Amniotic epithelial cell (primary cell): ENCODE measurements around the gene SCP2.

Experiments used
- DNase-seq: peaks from one replicate; pipeline ENCODE4 v3.0.0-alpha.2; 2010; ENCODE audit warnings: low read depth

SCP2 gene

GRCh38 chr1:53068314-53069099, 141.4 kb downstream of the SCP2 start:
- DNase-seq, result no peak

- no peak for DNase-seq
Measured at GRCh38 chr1:53069265-53069662, 142.2 kb downstream of the SCP2 start.

- DNase-seq, result no peak
Measured at GRCh38 chr1:53069663-53070327, 142.7 kb downstream of the SCP2 start.

GRCh38 chr1:53070621-53071020, 143.5 kb downstream of the SCP2 start:
- DNase-seq, result no peak

GRCh38 chr1:53071167-53071865, 144.2 kb downstream of the SCP2 start:
- no peak for DNase-seq

GRCh38 chr1:53071915-53072314, 144.8 kb downstream of the SCP2 start:
- no peak for DNase-seq

GRCh38 chr1:53073287-53073686, 146.2 kb downstream of the SCP2 start:
- DNase-seq, result no peak

- no peak for DNase-seq
Measured at GRCh38 chr1:53073868-53074311, 146.8 kb downstream of the SCP2 start.

- DNase-seq, result no peak
Measured at GRCh38 chr1:53074313-53075154, 147.5 kb downstream of the SCP2 start.

- DNase-seq, result no peak
Measured at GRCh38 chr1:53075206-53075605, 148.1 kb downstream of the SCP2 start.

- no peak for DNase-seq
Measured at GRCh38 chr1:53075761-53076163, 148.7 kb downstream of the SCP2 start.

- no peak for DNase-seq
Measured at GRCh38 chr1:53076165-53076564, 149.1 kb downstream of the SCP2 start.

GRCh38 chr1:53076721-53077598, 149.9 kb downstream of the SCP2 start:
- no peak for DNase-seq

GRCh38 chr1:53077599-53077965, 150.5 kb downstream of the SCP2 start:
- no peak for DNase-seq

- no peak for DNase-seq
Measured at GRCh38 chr1:53078333-53079101, 151.4 kb downstream of the SCP2 start.

GRCh38 chr1:53079251-53079650, 152.2 kb downstream of the SCP2 start:
- no peak for DNase-seq

- DNase-seq, result no peak
Measured at GRCh38 chr1:53080041-53080440, 153.0 kb downstream of the SCP2 start.

GRCh38 chr1:53080769-53081168, 153.7 kb downstream of the SCP2 start:
- no peak for DNase-seq

GRCh38 chr1:53081384-53082066, 154.4 kb downstream of the SCP2 start:
- DNase-seq, result no peak
